ENCODE data around the gene SPRR2E.
"Not testable (repeated sequence)": the region's sequence is repeated elsewhere in the genome, so short reads cannot be mapped to it uniquely, and the experiment has no call there.

SPRR2E gene

GRCh38 chr1:153099461-153100045 is 5.2 kb upstream of the SPRR2E start:
- no peak for DNase-seq
- TF ChIP-seq GATA1 (IDR thresholded peaks at IDR 0.05; ENCODE audit: low read depth, low read length) (no peak), POLR2A (IDR thresholded peaks at IDR 0.05; ENCODE audit: low read length) (no peak)

- TF ChIP-seq POLR2A (IDR thresholded peaks at IDR 0.05; ENCODE audit: low read length) (no peak), GATA1 (IDR thresholded peaks at IDR 0.05; ENCODE audit: low read depth, low read length) (no peak)
These were observed 1.4 kb upstream of the SPRR2E start for GRCh38 chr1:153095764-153096163.

GRCh38 chr1:153087652-153088051 is 6.7 kb downstream of the SPRR2E start:
- TF ChIP-seq GATA1 (IDR thresholded peaks at IDR 0.05; ENCODE audit: low read depth, low read length): no peak
- TF ChIP-seq POLR2A (IDR thresholded peaks at IDR 0.05; ENCODE audit: low read length): no peak
- DNase-seq: peak; percentile 44 to 74

More at GRCh38 chr1:153095764-153096163, 1.4 kb upstream of the SPRR2E start:
- peak in 1 of 2 experiments; percentile 31 for DNase-seq

- TF ChIP-seq GATA1 (IDR thresholded peaks at IDR 0.05; ENCODE audit: low read depth, low read length): no peak
- TF ChIP-seq POLR2A (IDR thresholded peaks at IDR 0.05; ENCODE audit: low read length): no peak
- no peak for DNase-seq
These were observed 12.6 kb downstream of the SPRR2E start for GRCh38 chr1:153081736-153082135.

- DNase-seq: peak; percentile 55 to 84
- TF ChIP-seq GATA1 (IDR thresholded peaks at IDR 0.05; ENCODE audit: low read depth, low read length) (no peak), POLR2A (IDR thresholded peaks at IDR 0.05; ENCODE audit: low read length) (no peak)
These were observed 21.3 kb downstream of the SPRR2E start for GRCh38 chr1:153072806-153073726.

- no peak for TF ChIP-seq POLR2A (IDR thresholded peaks at IDR 0.05; ENCODE audit: low read length)
- TF ChIP-seq GATA1 (IDR thresholded peaks at IDR 0.05; ENCODE audit: low read depth, low read length): no peak
- no peak for DNase-seq
These were observed 22.8 kb downstream of the SPRR2E start, which contains the start of gene SPRR2B for GRCh38 chr1:153071511-153071910. SPRR2B (minus strand) TSS chr1:153071611; CDS start chr1:153070839, 772 bp downstream.

GRCh38 chr1:153070243-153070642 is 24.1 kb downstream of the SPRR2E start:
- no peak for DNase-seq
- TF ChIP-seq POLR2A (IDR thresholded peaks at IDR 0.05; ENCODE audit: low read length) (no peak), GATA1 (IDR thresholded peaks at IDR 0.05; ENCODE audit: low read depth, low read length) (no peak)

- peak; percentile 40 for TF ChIP-seq POLR2A (IDR thresholded peaks at IDR 0.05; ENCODE audit: low read length)
- peak; percentile 70 for TF ChIP-seq GATA1 (IDR thresholded peaks at IDR 0.05; ENCODE audit: low read depth, low read length)
- peak; percentile 82 to 93 for DNase-seq
These were observed 35.2 kb downstream of the SPRR2E start for GRCh38 chr1:153058826-153059784.

- TF ChIP-seq GATA1 (IDR thresholded peaks at IDR 0.05; ENCODE audit: low read depth, low read length): no peak
- TF ChIP-seq POLR2A (IDR thresholded peaks at IDR 0.05; ENCODE audit: low read length): no peak
- DNase-seq: peak in 1 of 2 experiments; percentile 5
These were observed 36.2 kb downstream of the SPRR2E start for GRCh38 chr1:153058154-153058553.

GRCh38 chr1:153057375-153057774 is 37.0 kb downstream of the SPRR2E start, which contains the start of gene SPRR2A:
SPRR2A (minus strand) TSS chr1:153057512; CDS start chr1:153056735, 777 bp downstream.
- TF ChIP-seq GATA1 (IDR thresholded peaks at IDR 0.05; ENCODE audit: low read depth, low read length) (no peak), POLR2A (IDR thresholded peaks at IDR 0.05; ENCODE audit: low read length) (no peak)
- DNase-seq: no peak

- not testable (repeated sequence) for DNase-seq
These were observed 38.2 kb downstream of the SPRR2E start for GRCh38 chr1:153056111-153056510.

- TF ChIP-seq POLR2A (IDR thresholded peaks at IDR 0.05; ENCODE audit: low read length) (no peak), GATA1 (IDR thresholded peaks at IDR 0.05; ENCODE audit: low read depth, low read length) (no peak)
- no peak for DNase-seq
These were observed 45.1 kb downstream of the SPRR2E start for GRCh38 chr1:153049211-153049610.
